PC-3 (cell line): Measurements from ENCODE around the gene FGF18.

Source experiments
- CTCF ChIP-seq: fragments of 300-600 bp; sonication (generic); conservative IDR thresholded peaks from 2 replicates; pipeline ENCODE4 v1.5.1; 2017; ENCODE audit warnings: antibody characterized with exemption, low read depth, mild to moderate bottlenecking, low read length
- EZH2 ChIP-seq: fragments of 300-600 bp; sonication (generic); IDR thresholded peaks from one replicate; pipeline ENCODE4 v1.6.1; 2017; ENCODE audit warnings: antibody characterized with exemption, mild to moderate bottlenecking, low read length; ENCODE audit not compliant: unreplicated experiment
- EZH2phosphoT487 ChIP-seq: fragments of 300-600 bp; sonication (generic); IDR thresholded peaks from 2 replicates; pipeline ENCODE4 v1.6.1; 2018; ENCODE audit warnings: mild to moderate bottlenecking, antibody characterized with exemption, low read length, borderline replicate concordance

GRCh38 chr5:171494452-171495121 lies 75.1 kb downstream of the FGF18 start:
- TF ChIP-seq CTCF: no peak
- TF ChIP-seq EZH2: no peak
- TF ChIP-seq EZH2phosphoT487: no peak
